HG03354 (cell line): ENCODE data around the gene SLC25A25.
"Not testable (repeated sequence)": the region's sequence is repeated elsewhere in the genome, so short reads cannot be mapped to it uniquely, and the experiment has no call there.

Source experiments
- ATAC-seq: cut with Tn5 transposase; IDR thresholded peaks from one replicate; pipeline ENCODE4 v1.9.1; 2021; ENCODE audit warnings: mild to moderate bottlenecking; ENCODE audit not compliant: unreplicated experiment, poor library complexity, severe bottlenecking

Gene SLC25A25

DNA sequence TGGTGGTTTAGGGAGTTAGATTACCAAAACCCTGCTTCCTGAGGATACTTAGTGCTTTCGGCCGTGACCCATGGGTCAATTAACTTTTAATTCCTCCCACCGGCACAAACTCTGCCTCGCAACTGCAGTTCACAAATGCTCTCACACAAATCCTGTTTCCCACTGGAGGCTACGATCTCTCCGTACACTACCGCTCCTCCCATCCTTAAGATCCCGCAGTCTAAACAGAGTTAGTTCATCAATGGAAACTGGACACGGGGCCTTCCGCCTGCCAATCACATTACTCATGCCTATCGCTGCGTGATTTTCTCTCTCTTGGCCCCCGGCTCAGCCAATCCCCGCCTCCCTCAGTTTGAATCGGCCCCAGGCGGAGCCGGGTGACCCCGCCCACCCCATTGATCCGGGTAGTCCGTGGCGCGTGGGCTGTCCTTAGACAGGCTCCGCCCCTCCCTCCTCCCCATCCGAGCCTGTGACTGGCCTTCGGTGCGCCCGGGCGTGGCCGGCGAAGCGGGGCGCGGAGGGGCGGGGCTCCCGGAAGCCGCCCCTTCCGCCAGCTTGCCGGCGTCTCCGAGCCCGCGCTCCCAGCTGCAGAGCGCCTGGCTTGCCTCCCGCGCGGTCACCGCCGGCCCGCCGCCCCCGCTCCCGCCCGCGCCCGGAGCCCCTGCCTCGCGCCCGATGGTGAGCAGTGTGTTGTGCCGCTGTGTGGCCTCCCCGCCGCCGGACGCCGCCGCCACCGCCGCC lies at the start of gene SLC25A25:
SLC25A25 (plus strand) TSS at position 588 of the 741 bp plus-strand sequence; CDS start at position 676, 88 bp downstream.
- peak; percentile 78 for ATAC-seq

DNA sequence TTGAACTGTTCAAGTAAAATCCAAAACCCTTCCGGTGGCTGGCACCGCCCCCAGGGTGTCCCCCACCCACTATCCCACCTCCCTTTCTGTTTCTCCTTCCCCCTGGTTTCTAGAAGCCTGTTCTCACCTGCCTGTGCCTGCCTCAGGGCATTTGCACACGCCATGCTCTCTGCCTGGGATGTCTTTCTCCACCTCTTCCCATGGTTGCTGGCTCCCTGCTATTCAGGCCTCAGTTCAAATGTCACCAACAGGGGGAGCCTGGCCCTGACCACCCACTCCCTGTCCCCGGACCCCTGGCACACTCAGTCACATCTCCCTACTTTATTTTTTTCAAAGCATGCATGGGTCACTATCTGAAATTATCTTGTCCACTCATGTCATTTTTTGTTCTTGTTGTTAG lies 47.3 kb upstream of the SLC25A25 start:
- ATAC-seq, result no peak

DNA sequence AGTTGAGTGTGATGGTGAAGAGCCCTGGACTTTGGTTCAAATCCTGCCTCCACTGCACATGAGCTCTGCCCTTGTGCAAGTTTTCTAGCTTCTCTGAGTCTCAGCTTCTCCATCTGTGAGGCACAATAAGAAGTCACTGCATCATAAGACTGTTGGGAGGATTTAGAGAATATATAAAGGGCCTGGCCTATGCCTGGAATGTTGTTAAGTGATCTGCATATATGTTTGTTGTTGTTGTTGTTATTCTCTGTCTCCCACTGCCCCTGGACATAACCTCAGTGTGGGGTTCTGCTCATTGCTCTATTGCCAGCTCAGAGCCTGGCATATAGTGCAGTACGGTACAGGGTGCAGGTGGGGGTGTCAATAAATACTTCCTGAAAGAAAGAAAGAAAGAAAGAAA lies 46.9 kb upstream of the SLC25A25 start:
- no peak for ATAC-seq

DNA sequence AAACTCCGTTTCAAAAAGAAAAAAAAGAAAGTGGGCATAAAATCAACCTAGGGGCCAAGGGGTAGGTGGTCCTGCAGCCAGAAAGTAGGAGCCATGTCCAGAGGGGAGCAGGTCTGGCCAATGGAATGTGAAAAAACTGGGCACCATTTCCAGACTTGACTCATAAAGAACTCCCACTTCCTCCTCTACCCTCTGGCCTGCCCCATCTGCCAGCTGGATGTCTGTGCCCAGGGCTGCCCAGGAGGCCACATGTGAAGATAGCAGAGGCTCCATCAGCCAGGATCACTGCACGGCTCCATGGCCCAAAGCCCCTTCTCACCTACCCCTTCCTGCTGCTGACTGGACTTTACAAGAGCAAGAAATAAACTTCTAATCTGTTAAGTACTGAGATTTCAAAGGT lies 45.1 kb upstream of the SLC25A25 start:
- no peak for ATAC-seq

DNA sequence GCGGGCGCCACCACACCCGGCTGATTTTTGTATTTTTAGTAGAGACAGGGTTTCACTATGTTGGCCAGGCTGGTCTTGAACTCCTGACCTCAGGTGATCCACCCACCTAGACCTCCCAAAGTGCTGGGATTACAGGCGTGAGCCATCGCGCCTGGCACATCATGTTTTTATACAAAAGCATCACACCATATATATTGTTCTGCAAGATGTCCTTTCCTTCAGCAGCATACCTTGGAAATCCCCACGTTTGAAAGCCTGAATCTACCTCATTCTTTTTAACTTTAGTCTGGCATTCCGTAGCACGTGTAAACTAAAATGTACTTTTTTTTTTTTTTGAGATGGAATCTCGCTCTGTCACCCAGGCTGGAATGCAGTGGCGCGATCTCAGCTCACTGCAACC lies 44.4 kb upstream of the SLC25A25 start:
- not testable (repeated sequence) for ATAC-seq

DNA sequence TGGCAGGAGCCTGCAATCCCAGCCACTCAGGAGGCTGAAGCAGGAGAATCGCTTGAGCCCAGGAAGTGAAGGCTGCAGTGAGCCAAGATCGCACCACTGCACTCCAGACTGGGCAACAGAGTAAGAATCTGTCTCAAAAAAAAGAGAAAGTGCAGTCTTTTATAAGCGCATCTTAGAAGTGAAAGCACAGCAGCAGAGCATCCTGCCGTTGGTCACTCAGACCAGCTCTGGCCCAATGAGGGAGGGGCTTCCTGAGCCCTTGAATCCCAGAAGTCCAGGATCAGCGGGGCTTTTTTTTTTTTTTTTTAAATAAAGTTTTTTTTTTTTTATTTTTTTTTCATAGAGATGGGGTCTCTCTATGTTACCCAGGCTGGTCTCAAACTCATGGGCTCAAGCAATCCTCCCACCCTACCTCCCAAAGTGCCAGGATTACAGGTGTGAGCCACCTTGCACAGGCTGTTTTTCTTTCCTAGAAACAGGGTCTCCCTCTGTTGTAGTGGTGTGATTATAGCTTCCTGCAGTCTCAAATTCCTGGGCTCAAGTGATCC lies 43.2 kb upstream of the SLC25A25 start:
- no peak for ATAC-seq

DNA sequence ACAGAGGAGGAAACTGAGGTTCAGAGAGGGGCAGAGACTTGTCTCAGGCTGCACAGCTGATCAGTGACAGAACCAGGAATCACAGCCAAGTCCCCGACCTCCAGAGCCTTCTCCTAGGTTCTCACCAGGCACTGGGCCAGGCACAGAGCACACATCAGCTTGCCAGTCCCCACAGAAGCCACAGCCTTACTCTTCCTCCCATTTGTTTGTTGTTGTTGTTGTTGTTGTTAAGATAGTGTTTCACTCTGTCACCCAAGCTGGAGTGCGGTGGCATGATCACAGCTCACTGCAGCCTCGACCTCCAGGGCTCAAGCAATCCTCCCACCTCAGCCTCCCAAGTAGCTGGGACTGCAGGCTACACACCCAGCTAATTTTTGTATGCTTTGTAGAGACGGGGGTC lies 42.3 kb upstream of the SLC25A25 start:
- no peak for ATAC-seq

DNA sequence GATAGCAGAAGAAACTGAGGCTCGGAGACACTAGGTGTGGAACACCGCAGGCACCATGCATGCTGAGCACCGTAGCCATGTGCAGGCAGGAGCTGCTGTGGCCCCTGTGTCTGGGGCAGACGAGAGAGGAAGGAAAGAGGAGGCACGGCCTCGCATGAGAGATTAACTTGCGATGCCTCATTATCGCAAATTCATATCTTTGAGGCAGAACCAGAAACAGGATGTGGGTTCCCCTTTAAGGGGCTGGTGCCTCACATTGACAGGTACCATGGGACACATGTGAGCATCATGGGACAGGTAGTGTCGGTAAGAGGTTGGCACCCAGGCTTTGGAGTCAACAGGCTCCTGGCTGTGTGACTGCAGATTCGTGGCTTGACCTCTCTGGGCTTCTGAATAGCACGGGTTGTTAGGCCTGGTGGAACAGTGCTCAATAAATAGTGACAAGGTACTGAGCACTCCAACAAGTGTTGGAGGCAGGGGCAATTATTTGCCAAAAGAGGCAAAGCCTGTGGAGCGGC lies 41.7 kb upstream of the SLC25A25 start:
- ATAC-seq, result peak; percentile 47

DNA sequence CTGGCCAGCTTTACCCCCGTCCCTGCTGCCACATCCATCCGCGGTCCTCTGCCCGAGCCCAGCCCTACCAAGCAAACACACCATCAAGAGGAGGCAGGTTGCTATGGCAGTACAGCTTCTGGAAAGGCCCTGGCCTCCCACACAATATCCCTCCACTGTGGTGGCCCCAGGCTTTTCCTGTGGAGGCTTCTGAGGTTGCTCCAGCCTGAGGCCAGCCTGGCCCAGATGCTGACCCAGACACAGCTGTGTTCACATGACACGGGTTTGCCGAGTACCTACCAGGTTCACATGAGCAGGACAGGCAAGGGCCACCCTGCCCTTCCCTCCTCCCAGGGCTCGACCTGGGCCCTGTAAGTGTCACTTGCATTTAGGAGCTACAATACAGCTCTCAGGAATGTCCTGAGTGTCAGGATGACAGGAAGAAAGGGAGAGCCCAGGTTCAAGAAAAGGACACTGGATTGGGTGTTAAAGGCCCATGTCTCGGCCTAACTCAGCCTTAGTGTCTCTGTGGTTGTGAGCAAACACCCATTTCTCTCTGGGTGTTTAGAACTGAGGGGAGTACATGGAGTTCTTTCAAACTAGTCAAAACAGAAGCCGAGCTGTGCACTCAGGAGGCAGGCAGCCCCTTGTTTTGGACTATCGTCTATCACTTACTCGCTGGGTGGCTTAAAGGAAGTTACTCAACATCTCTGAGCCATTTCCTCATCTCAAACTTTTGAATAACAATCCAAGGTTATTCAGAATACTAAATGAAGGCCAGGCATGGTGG lies 41.1 kb upstream of the SLC25A25 start:
- no peak for ATAC-seq

DNA sequence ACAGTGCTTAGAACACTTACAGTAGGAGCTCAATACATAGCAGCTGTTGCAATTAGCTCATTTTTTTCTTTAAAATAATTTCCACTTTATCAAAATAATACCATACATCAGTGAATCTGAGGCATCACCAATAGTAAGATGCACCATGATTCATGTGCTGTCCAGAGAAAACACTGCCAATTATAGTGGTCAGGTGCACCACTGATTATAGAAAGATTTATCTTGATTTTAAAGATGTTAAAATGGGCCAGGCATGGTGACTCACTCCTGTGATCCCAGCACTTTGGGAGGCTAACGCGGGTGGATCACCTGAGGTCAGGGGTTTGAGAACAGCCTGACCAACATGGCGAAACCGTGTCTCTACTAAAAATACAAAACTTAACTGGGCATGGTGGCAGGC lies 40.3 kb upstream of the SLC25A25 start:
- no peak for ATAC-seq

DNA sequence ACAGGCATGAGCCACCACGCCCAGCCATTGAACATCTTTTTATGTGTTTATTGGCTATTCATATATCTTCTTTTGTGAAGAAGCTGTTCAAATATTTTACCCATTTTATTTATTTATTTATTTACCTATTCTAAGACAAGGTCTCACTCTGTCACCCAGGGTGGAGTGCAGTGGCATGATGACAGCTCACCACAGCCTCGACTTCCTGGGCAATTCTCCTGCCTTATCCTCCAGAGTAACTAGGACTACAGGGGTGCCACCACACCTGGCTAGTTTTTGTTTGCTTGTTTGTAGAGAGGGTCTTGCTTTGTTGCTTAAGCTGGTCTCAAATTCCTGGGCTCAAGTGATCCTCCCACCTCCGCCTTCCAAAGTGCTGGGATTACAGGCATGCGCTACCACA lies 34.4 kb upstream of the SLC25A25 start:
- ATAC-seq, result no peak

DNA sequence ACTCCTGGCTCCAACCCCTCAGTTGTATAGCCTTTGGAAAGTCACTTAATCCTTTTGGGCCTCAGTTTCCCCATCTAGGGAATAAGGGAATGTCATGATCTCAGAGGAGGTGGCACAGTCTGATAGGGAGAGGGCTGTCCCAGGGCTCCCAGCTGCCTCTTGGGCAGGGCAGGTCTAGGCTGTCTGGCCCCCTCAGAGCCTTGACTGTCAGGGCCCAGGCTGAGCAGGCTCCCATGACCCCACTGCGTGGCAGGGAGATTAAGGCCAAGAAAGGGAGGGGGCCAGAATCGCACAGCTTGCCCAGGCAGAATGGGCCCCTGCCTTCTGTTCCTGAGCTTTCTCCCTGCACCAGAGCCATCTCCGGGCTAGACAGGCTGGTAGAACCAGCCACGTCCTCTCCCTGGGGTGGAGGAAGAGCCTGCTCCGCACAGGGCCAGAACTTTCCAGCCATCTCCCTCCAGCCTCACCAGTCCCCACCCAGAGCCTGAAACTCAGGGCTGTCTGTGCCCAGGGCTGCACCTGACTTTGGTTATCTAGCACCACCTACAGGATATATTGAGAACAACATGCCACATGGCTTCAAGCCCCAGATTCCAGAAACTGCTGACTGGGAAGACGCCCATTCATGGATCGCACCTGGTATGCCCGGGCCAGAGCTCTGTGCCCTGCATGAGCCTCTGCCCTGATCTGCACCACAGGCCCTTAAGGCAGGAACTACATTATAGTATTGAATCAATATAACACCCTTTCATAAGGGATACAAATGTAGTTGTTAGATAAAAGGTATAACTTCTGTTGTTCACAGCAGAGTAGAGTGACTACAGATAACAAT lies 33.0 kb upstream of the SLC25A25 start:
- ATAC-seq, result peak; percentile 43

DNA sequence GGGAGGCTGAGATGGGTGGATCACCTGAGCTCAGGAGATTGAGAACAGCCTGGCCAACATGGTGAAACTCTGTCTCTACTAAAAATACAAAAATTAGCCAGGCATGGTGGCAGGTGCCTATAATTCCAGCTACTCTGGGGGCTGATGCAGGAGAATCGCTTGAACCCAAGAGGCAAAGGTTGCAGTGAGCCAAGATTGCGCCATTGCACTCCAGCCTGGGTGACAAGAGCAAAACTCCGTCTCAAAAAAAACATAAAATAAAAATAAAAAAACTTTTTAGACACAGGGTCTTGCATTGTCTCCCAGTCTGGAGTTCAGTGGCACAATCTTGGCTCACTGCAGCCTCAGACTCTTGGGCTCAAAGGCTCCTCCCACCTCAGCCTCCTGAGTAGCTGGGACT lies 31.5 kb upstream of the SLC25A25 start:
- not testable (repeated sequence) for ATAC-seq

DNA sequence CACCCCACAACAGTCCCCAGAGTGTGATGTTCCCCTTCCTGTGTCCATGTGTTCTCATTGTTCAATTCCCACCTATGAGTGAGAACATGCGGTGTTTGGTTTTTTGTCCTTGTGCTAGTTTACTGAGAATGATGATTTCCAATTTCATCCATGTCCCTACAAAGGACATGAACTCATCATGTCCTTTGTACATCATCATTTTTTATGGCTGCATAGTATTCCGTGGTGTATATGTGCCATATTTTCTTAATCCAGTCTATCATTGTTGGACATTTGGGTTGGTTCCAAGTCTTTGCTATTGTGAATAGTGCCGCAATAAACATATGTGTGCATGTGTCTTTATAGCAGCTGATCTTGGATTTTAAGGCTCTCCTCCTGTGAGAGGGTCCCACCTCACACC lies 27.2 kb upstream of the SLC25A25 start:
- not testable (repeated sequence) for ATAC-seq

DNA sequence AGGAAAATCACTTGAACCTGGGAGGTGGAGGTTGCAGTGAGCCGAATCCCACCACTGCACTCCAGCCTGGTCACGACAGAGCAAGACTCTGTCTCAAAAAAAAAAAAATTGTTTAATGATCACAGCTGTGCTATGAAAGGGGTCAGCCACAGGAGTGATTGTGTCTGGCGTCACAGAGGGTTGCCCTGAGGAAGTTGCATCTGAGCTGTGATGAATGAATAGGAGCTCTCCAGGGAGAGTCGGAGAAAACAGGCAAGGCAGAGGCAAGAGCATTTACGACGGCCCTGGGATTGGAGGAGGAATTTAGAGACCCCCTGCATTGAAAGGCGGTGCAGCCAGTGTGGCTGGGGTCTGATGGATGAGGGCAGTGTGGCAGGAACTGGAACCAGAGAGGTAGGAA lies 26.0 kb upstream of the SLC25A25 start:
- ATAC-seq, result no peak

DNA sequence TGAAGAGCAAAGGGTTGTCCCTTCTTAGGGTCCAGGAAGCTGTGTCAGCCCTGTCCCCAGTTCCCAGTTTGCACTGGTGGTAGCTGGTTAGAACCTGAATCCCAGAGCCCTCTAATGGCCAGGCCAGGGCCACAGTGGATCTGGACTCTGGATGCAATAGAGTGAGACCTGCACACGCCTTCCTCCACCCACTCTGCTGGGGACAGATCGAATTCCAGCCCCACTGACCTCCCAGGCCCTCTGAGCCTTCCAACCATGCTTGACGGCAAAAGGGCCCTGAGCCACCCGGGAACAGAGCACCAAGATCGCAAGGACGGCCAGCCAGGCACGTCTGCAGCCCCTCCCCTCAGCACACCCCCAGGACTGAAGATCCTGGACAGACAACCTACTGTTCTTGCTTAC lies 24.6 kb upstream of the SLC25A25 start:
- no peak for ATAC-seq

DNA sequence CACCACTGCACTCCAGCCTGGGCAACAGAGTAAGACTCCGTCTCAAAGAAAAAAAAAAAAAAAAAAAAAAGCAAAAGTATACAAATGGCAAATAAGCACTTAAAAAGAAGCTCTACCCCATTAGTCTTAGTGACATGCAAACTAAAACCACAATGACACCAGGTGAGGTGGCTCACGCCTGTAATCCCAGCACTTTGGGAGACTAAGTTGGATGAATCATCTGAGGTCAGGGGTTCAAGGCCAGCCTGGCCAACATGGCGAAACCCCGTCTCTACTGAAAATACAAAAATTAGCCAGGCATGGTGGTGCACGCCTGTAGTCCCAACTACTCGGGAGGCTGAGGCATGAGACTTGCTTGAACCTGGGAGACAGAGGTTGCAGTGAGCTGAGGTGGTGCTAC lies 22.6 kb upstream of the SLC25A25 start:
- ATAC-seq, result not testable (repeated sequence)

DNA sequence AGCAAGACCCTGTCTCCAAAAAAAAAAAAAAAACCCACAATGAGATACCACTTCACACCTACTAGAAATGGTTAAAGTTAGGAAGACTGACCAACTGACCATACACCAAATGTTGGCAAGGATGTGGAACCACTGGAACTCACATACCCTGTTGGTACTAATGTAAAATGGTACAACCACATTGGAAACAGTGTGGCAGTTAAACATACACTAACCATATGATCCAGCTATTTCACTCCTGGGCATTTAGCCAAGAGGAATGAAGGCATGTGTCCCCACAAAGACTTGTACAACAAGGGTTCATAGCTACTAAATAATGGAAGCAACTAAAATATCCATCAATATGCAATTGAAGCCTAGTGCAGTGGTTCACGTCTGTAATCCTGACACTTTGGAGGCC lies 22.2 kb upstream of the SLC25A25 start:
- no peak for ATAC-seq

DNA sequence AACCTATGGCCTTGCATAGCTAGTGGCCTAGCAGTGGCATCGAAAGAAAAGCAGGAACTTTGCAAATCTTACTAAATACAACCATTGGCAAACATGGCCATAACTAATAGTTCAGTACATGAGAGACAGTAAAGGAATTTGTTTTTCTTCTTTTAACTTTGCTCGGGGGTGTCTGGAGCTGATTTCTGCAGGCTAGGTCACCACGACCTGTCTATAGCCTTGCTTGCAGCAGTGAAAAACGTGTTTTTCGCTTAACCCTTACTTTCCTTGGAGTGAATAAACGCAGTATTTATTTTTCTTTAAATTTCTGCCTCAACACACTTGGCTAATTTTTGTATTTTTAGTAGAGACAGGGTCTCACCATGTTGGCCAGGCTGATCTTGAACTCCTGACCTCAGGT lies 20.8 kb upstream of the SLC25A25 start:
- no peak for ATAC-seq

DNA sequence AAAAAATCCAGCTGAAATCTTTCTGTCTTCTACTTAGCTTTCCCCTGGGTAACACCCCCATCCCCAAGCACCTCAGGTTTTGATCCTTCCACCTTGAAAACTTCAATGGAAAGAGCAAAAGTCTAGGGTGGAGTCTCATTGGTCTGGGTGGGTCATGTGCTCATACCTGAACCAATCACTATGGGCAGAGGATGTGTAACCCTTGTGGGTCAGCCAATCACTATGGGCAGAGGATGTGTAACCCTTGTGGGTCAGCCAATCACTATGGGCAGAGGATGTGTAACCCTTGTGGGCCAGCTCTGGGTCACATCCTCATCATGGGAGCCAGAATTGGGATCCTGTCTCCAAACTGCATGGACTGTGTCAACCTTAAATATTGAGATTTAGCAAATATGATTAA lies 19.4 kb upstream of the SLC25A25 start:
- no peak for ATAC-seq
